K562 (cell line): ENCODE data around the gene CELA1. TPM values are rescaled to one million over a fixed set of nuclear protein-coding genes. Genes with fewer than 3 reads are reported as not detected.

Experiments used
- ARID4B ChIP-seq: sonication (generic); formaldehyde crosslinking; IDR thresholded peaks from 2 replicates; pipeline ENCODE4 v1.8.0; 2022; ENCODE audit warnings: mild to moderate bottlenecking, missing genetic modification reagents
- ATF1 ChIP-seq, 2 experiments: fragments of 450-650 bp in 1 of 2; IDR thresholded peaks; 2 replicates each; pipeline ENCODE4 v1.6.1; 2016; ENCODE audit warnings: missing compliant biosample characterization in 1 of 2, missing genetic modification characterization in 1 of 2
- CHAMP1 ChIP-seq: fragments of 450-650 bp; IDR thresholded peaks from 2 replicates; pipeline ENCODE4 v1.6.1; 2016; ENCODE audit warnings: mild to moderate bottlenecking
- EHMT2 ChIP-seq: fragments of 450-650 bp; IDR thresholded peaks from 2 replicates; pipeline ENCODE4 v1.6.1; 2018; ENCODE audit warnings: antibody characterized with exemption
- ELK1 ChIP-seq: sonication (generic); formaldehyde crosslinking; IDR thresholded peaks from 2 replicates; pipeline ENCODE4 v1.8.1; 2022; ENCODE audit warnings: missing genetic modification reagents
- GABPA ChIP-seq: fragments of 200-800 bp; sonication (Bioruptor generic); conservative IDR thresholded peaks from 2 replicates; pipeline ENCODE4 v1.6.1; 2016; ENCODE audit warnings: low read depth, missing genetic modification characterization, missing compliant biosample characterization
- PRMT5 ChIP-seq: sonication (generic); formaldehyde crosslinking; IDR thresholded peaks from 2 replicates; pipeline ENCODE4 v1.5.0; 2020; ENCODE audit warnings: missing genetic modification reagents
- ZFP91 ChIP-seq: sonication (generic); formaldehyde crosslinking; IDR thresholded peaks from 2 replicates; pipeline ENCODE4 v1.8.0; 2022; ENCODE audit warnings: mild to moderate bottlenecking, missing genetic modification reagents
- ZNF224 ChIP-seq: sonication (generic); formaldehyde crosslinking; IDR thresholded peaks from 2 replicates; pipeline ENCODE4 v1.8.0; 2022; ENCODE audit warnings: mild to moderate bottlenecking, missing genetic modification reagents
- ZNF507 ChIP-seq: conservative IDR thresholded peaks from 2 replicates; pipeline ENCODE4 v1.6.1; 2017; ENCODE audit warnings: missing genetic modification characterization, missing compliant biosample characterization
- ZNF561 ChIP-seq: fragments of 450-650 bp; formaldehyde crosslinking; conservative IDR thresholded peaks from 2 replicates; pipeline ENCODE4 v1.4.0; 2020; ENCODE audit warnings: mild to moderate bottlenecking, moderate library complexity
- ZNF592 ChIP-seq: fragments of 450-650 bp; IDR thresholded peaks from 2 replicates; pipeline ENCODE4 v1.6.1; 2017; ENCODE audit warnings: antibody characterized with exemption, mild to moderate bottlenecking
- polyA plus RNA-seq, 8 experiments: library from polyadenylated mRNA; depleted of rRNA in 4 of 8; stranded (reverse) in 5 of 8; unstranded in 3 of 8; fragments of >200 nt; fragmentation: Nextera tagmentation in 2 of 8; fragmentation: Illumina TruSeq in 1 of 8; extraction: Ambion mirVana in 2 of 8; extraction: Trizol in 1 of 8; gene quantifications; 2 replicates each; pipeline versions ENCODE4 v1.2.1 to v1.2.3, GENCODE V29; 2011 to 2014; ENCODE audit warnings: inconsistent platforms in 1 of 8, missing spikeins in 1 of 8
- total RNA-seq, 7 experiments: library from RNA; depleted of rRNA in 6 of 7; stranded (reverse); fragments of >200 nt in 6 of 7; fragmentation: Illumina TruSeq in 2 of 7; extraction: Trizol in 2 of 7; gene quantifications; 2 replicates each; pipeline versions ENCODE4 v1.2.1 to v1.2.3, GENCODE V29; 2011 to 2021; ENCODE audit warnings: low replicate concordance in 1 of 7

The CELA1 gene
- total and polyA plus RNA-seq, 9 of the 15 experiments (the other 6 are each of a cell fraction or from before 2014, with no cell fraction given): 0.06 to 0.27 (median 0.22) TPM; not detected in 6

GRCh38 chr12:51320695-51321320 is 25.7 kb downstream of the CELA1 start (continued):
- TF ChIP-seq ZFP91 (CRISPR knock-in tag) (no peak), GABPA (0 out of 2 replicates have a peak, but pooled peaks have one; percentile 29), ZNF561 (CRISPR knock-in tag) (no peak), CHAMP1 (no peak), ELK1 (CRISPR knock-in tag) (no peak), EHMT2 (no peak), ARID4B (CRISPR knock-in tag) (no peak), ZNF224 (no peak), ZNF592 (peak; percentile 49), PRMT5 (CRISPR knock-in tag) (no peak), ATF1 (CRISPR knock-in tag; IDR thresholded peaks at IDR 0.05) (no peak), ATF1 (tag; IDR thresholded peaks at IDR 0.05) (no peak), ZNF507 (tag) (no peak)
